Neural progenitor cell (in vitro differentiated cells): Measurements from ENCODE around the gene SCRG1. TPM values are rescaled to one million over a fixed set of nuclear protein-coding genes. Genes with fewer than 3 reads are reported as not detected.

Experiments used
- DNase-seq: peaks from one replicate; pipeline ENCODE4 v3.0.0-alpha.2; 2016; ENCODE audit warnings: low spot score
- H2AFZ ChIP-seq: fragments of 200-600 bp; sonication (generic); replicated peaks from 2 replicates; pipeline ENCODE4 v1.6.1; 2016; ENCODE audit warnings: antibody characterized with exemption
- H3F3A ChIP-seq: fragments of 200-600 bp; sonication (generic); 2 replicates; pipeline ENCODE4 v1.6.1; 2016; ENCODE audit warnings: antibody characterized with exemption, low read depth
- H3K27ac ChIP-seq: fragments of 200-600 bp; sonication (generic); 2 replicates; pipeline ENCODE4 v1.5.1; 2016; ENCODE audit warnings: mild to moderate bottlenecking
- H3K27me3 ChIP-seq: fragments of 200-600 bp; sonication (generic); 2 replicates; pipeline ENCODE4 v1.6.1; 2016; ENCODE audit warnings: mild to moderate bottlenecking, moderate library complexity
- H3K36me3 ChIP-seq: fragments of 200-600 bp; sonication (generic); 2 replicates; pipeline ENCODE4 v1.5.1; 2016
- H3K4me1 ChIP-seq: fragments of 200-600 bp; sonication (generic); 2 replicates; pipeline ENCODE4 v1.6.1; 2016; ENCODE audit warnings: mixed run types
- H3K4me2 ChIP-seq: fragments of 200-600 bp; sonication (generic); 2 replicates; pipeline ENCODE4 v1.6.1; 2016
- H3K4me3 ChIP-seq: fragments of 200-600 bp; sonication (generic); 2 replicates; pipeline ENCODE4 v1.5.1; 2016
- H3K79me2 ChIP-seq: fragments of 200-600 bp; sonication (generic); 2 replicates; pipeline ENCODE4 v1.6.1; 2016; ENCODE audit warnings: low read depth
- H3K9ac ChIP-seq: fragments of 200-600 bp; sonication (generic); 2 replicates; pipeline ENCODE4 v1.6.1; 2016
- H3K9me3 ChIP-seq: fragments of 200-600 bp; sonication (generic); 2 replicates; pipeline ENCODE4 v1.5.1; 2016; ENCODE audit warnings: low read depth
- H4K20me1 ChIP-seq: fragments of 200-600 bp; sonication (generic); 2 replicates; pipeline ENCODE4 v1.6.1; 2016; ENCODE audit warnings: low read depth
- H3K27ac Mint-ChIP-seq: 3 replicates; pipeline ENCODE4 v1.8.0; 2021; ENCODE audit warnings: mixed read lengths
- H3K27me3 Mint-ChIP-seq: 2 replicates; pipeline ENCODE4 v1.8.0; 2022; ENCODE audit warnings: low read depth, mild to moderate bottlenecking, inconsistent platforms, moderate library complexity, mixed read lengths; ENCODE audit not compliant: insufficient read depth
- H3K36me3 Mint-ChIP-seq: 3 replicates; pipeline ENCODE4 v1.8.0; 2021; ENCODE audit warnings: mixed read lengths
- H3K4me1 Mint-ChIP-seq: 3 replicates; pipeline ENCODE4 v1.8.0; 2021; ENCODE audit warnings: mixed read lengths
- H3K4me3 Mint-ChIP-seq: 3 replicates; pipeline ENCODE4 v1.8.0; 2021; ENCODE audit warnings: mild to moderate bottlenecking, moderate library complexity, mixed read lengths
- H3K9me3 Mint-ChIP-seq: 3 replicates; pipeline ENCODE4 v1.8.0; 2020; ENCODE audit warnings: mixed read lengths
- EZH2 ChIP-seq: fragments of 200-600 bp; sonication (generic); IDR thresholded peaks from 2 replicates; pipeline ENCODE4 v1.6.1; 2017; ENCODE audit warnings: antibody characterized with exemption, mild to moderate bottlenecking, moderate library complexity
- EZH2phosphoT487 ChIP-seq: fragments of 200-600 bp; sonication (generic); IDR thresholded peaks from 2 replicates; pipeline ENCODE4 v1.6.1; 2017; ENCODE audit warnings: antibody characterized with exemption
- total RNA-seq: library from RNA; depleted of rRNA; stranded (reverse); fragments of >200 nt; gene quantifications from 2 replicates; pipeline ENCODE4 v1.2.3, GENCODE V29; 2015; ENCODE audit warnings: low replicate concordance
- TF ChIP-seq, protein P1 (sequence below): fragments of 200-600 bp; sonication (generic); IDR thresholded peaks from 2 replicates; pipeline ENCODE4 v1.5.1; 2017; ENCODE audit warnings: antibody characterized with exemption, mild to moderate bottlenecking

SCRG1 gene
- total RNA-seq, 1 donor from 2014 or later: 0.37 TPM

DNA sequence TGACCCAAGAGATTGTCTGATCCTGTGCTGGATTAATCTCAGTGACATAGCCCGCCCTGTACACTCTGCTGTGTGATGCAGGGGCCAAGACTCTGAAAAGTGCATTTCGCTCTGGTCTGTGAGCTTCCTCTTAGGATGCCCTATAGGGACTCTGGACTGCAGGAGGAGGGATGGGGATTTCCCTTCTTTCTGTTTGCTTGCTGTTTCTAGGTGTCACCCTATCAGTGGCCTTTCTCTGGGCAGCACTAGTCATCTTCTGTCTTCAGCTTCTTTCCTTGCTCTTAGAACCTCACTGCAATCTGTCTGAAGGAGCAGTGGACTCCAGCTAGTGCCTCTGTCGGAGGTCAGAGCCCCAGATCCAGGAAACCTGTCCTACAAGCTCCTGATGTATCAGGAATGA is 34.5 kb upstream of the SCRG1 start:
- no peak overlapping the region for H3K4me3 Mint-ChIP-seq
- H3K27me3 ChIP-seq: no peaks in the 10 kb centered on the region
- no peaks in the 10 kb centered on the region for H3K36me3 ChIP-seq
- H3K4me1 Mint-ChIP-seq: peaks cover 2% of the 10 kb centered on the region
- H4K20me1 ChIP-seq: no peaks in the 10 kb centered on the region
- H3K36me3 Mint-ChIP-seq: no peaks in the 10 kb centered on the region
- TF ChIP-seq, protein P1, sequence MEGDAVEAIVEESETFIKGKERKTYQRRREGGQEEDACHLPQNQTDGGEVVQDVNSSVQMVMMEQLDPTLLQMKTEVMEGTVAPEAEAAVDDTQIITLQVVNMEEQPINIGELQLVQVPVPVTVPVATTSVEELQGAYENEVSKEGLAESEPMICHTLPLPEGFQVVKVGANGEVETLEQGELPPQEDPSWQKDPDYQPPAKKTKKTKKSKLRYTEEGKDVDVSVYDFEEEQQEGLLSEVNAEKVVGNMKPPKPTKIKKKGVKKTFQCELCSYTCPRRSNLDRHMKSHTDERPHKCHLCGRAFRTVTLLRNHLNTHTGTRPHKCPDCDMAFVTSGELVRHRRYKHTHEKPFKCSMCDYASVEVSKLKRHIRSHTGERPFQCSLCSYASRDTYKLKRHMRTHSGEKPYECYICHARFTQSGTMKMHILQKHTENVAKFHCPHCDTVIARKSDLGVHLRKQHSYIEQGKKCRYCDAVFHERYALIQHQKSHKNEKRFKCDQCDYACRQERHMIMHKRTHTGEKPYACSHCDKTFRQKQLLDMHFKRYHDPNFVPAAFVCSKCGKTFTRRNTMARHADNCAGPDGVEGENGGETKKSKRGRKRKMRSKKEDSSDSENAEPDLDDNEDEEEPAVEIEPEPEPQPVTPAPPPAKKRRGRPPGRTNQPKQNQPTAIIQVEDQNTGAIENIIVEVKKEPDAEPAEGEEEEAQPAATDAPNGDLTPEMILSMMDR: no peak
- TF ChIP-seq EZH2 (no peak), EZH2phosphoT487 (no peak)
- H3F3A ChIP-seq: no peaks in the 10 kb centered on the region
- no peak overlapping the region for H3K27ac ChIP-seq
- no peak overlapping the region for H3K4me3 ChIP-seq
- H3K4me2 ChIP-seq: no peak overlapping the region
- H2AFZ ChIP-seq: no peak overlapping the region
- H3K9me3 Mint-ChIP-seq: no peaks in the 10 kb centered on the region
- no peaks in the 10 kb centered on the region for H3K79me2 ChIP-seq
- H3K27me3 Mint-ChIP-seq: no peaks in the 10 kb centered on the region
- peaks cover 15% of the 10 kb centered on the region for H3K4me1 ChIP-seq
- no peak overlapping the region for H3K27ac Mint-ChIP-seq
- DNase-seq: no peak
- H3K9me3 ChIP-seq: no peaks in the 10 kb centered on the region
- no peak overlapping the region for H3K9ac ChIP-seq

DNA sequence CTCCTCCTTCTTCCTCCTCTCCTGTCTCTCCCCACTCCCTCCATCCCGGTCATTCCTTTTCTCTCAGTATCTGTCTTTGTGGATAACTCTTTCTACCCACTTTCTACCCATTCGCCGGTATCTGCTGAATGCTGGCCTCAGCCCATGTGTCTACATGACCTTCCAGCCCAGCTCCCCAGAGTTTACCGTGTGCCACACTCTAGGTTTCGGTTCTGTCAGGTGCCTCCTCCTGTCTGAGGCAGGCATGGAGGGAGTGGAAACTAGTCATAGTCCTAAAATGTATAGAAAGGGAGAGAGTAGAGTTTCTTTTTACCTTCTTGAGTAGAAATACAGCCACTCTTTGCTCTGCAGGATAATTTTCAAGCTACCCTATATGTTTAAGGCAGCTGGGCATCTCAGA is 33.5 kb upstream of the SCRG1 start:
- Histone ChIP-seq H3K4me1 (peaks cover 14% of the 10 kb centered on the region), H3K27ac (no peak overlapping the region), H2AFZ (no peak overlapping the region), H3K4me3 (no peak overlapping the region), H3K9me3 (no peaks in the 10 kb centered on the region), H4K20me1 (no peaks in the 10 kb centered on the region), H3K4me2 (no peak overlapping the region), H3F3A (no peaks in the 10 kb centered on the region), H3K36me3 (no peaks in the 10 kb centered on the region), H3K9ac (no peak overlapping the region), H3K27me3 (no peaks in the 10 kb centered on the region), H3K79me2 (no peaks in the 10 kb centered on the region)
- TF ChIP-seq, protein P1: no peak
- TF ChIP-seq EZH2phosphoT487 (no peak), EZH2 (no peak)
- Mint-ChIP-seq H3K9me3 (no peaks in the 10 kb centered on the region), H3K27ac (no peak overlapping the region), H3K4me3 (no peak overlapping the region), H3K36me3 (no peaks in the 10 kb centered on the region), H3K4me1 (peaks cover 2% of the 10 kb centered on the region), H3K27me3 (no peaks in the 10 kb centered on the region)
- DNase-seq: no peak

DNA sequence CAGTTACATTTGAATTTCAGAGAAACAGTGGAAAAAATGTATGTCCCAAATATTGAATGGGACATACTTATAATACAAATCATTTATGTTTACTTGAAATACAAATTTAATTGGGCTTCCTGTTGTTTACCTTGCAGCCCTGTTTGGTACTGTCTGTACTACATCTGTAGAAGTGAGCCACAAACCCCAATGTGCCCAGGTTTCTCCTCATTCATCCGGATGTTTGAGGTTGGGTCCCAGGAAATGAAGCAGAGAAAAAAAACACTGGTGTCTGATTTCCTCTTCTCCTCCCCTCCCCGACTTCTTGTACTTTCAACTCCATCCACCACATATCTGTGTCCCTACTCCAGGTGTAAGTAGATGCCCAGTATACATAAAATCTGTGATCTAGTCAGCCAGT is 27.1 kb upstream of the SCRG1 start:
- Histone ChIP-seq H3K9ac (no peak overlapping the region), H3K79me2 (no peaks in the 10 kb centered on the region), H3F3A (no peaks in the 10 kb centered on the region), H3K4me1 (no peaks in the 10 kb centered on the region), H3K27me3 (no peaks in the 10 kb centered on the region), H3K4me3 (no peak overlapping the region), H3K4me2 (no peak overlapping the region), H3K9me3 (no peaks in the 10 kb centered on the region), H3K27ac (no peak overlapping the region), H4K20me1 (no peaks in the 10 kb centered on the region), H2AFZ (no peak overlapping the region), H3K36me3 (no peaks in the 10 kb centered on the region)
- Mint-ChIP-seq H3K4me1 (no peaks in the 10 kb centered on the region), H3K4me3 (no peak overlapping the region), H3K27me3 (no peaks in the 10 kb centered on the region), H3K27ac (no peak overlapping the region), H3K9me3 (no peaks in the 10 kb centered on the region), H3K36me3 (no peaks in the 10 kb centered on the region)
- no peak for TF ChIP-seq EZH2
- no peak for TF ChIP-seq EZH2phosphoT487
- TF ChIP-seq, protein P1: no peak
- DNase-seq: no peak
